PC-3 (cell line): Measurements from ENCODE around the gene COL3A1. TPM values are rescaled to one million over a fixed set of nuclear protein-coding genes. Genes with fewer than 3 reads are reported as not detected.

Experiments
- ATAC-seq: fragments of 200-7000 bp; cut with Tn5 transposase; 2 replicates; pipeline ENCODE4 v1.9.1; 2020; ENCODE audit warnings: mild to moderate bottlenecking, moderate library complexity
- BruUV-seq: library from RNA; stranded (reverse); fragments of 400-500 nt; replicated peaks from 2 replicates; lab custom pipeline; 2021; lab: Mats Ljungman, UMichigan
- CTCF ChIA-PET: fragments of 300-600 bp; sonication (Branson Sonifier 250); formaldehyde crosslinking; loops from one replicate; lab custom pipeline; 2022; ENCODE audit warnings: antibody characterized with exemption; lab: Charles Lee
- POLR2A ChIA-PET: fragments of 300-600 bp; sonication (Branson Sonifier 250); formaldehyde crosslinking; loops from one replicate; lab custom pipeline; 2022; ENCODE audit warnings: antibody characterized with exemption; ENCODE audit not compliant: unreplicated experiment; lab: Charles Lee
- DNase-seq: peaks from one replicate; pipeline ENCODE4 v3.0.0-alpha.2; 2015
- H2AFZ ChIP-seq: fragments of 300-600 bp; sonication (generic); 2 replicates; pipeline ENCODE4 v1.6.0; 2016; ENCODE audit warnings: antibody characterized with exemption, low read length
- H3F3A ChIP-seq: fragments of 300-600 bp; sonication (generic); one replicate; pipeline ENCODE4 v1.6.0; 2017; ENCODE audit warnings: antibody characterized with exemption, low read length, control low read depth, mild to moderate bottlenecking; ENCODE audit not compliant: unreplicated experiment
- H3K27ac ChIP-seq: fragments of 300-600 bp; sonication (generic); 2 replicates; pipeline ENCODE4 v1.5.1; 2016; ENCODE audit warnings: mild to moderate bottlenecking, low read length
- H3K27me3 ChIP-seq: fragments of 300-600 bp; sonication (generic); 2 replicates; pipeline ENCODE4 v1.6.1; 2016; ENCODE audit warnings: low read length, mixed read lengths
- H3K36me3 ChIP-seq: fragments of 300-600 bp; sonication (generic); 2 replicates; pipeline ENCODE4 v1.6.1; 2016; ENCODE audit warnings: low read depth, mixed run types, low read length, mixed read lengths
- H3K4me1 ChIP-seq: fragments of 300-600 bp; sonication (generic); 2 replicates; pipeline ENCODE4 v1.5.1; 2016; ENCODE audit warnings: low read length; ENCODE audit not compliant: insufficient read depth
- H3K4me2 ChIP-seq: fragments of 300-600 bp; sonication (generic); 2 replicates; pipeline ENCODE4 v1.6.0; 2016; ENCODE audit warnings: low read length
- H3K4me3 ChIP-seq: fragments of 300-600 bp; sonication (generic); 2 replicates; pipeline ENCODE4 v1.5.1; 2016; ENCODE audit warnings: mild to moderate bottlenecking, low read length, mixed read lengths
- H3K79me2 ChIP-seq: fragments of 300-600 bp; sonication (generic); 2 replicates; pipeline ENCODE4 v1.6.1; 2017; ENCODE audit warnings: low read length, mixed read lengths
- H3K9ac ChIP-seq: fragments of 300-600 bp; sonication (generic); 2 replicates; pipeline ENCODE4 v1.6.0; 2016; ENCODE audit warnings: mild to moderate bottlenecking, low read length
- H3K9me2 ChIP-seq: fragments of 300-600 bp; sonication (generic); replicated peaks from 2 replicates; pipeline ENCODE4 v1.6.1; 2016; ENCODE audit warnings: mixed run types, low read length, mixed read lengths
- H3K9me3 ChIP-seq: fragments of 300-600 bp; sonication (generic); 2 replicates; pipeline ENCODE4 v1.6.1; 2016; ENCODE audit warnings: low read length, mixed read lengths
- H4K20me1 ChIP-seq: fragments of 300-600 bp; sonication (generic); 2 replicates; pipeline ENCODE4 v1.6.1; 2016; ENCODE audit warnings: low read length, mixed read lengths
- CTCF ChIP-seq: fragments of 300-600 bp; sonication (generic); conservative IDR thresholded peaks from 2 replicates; pipeline ENCODE4 v1.5.1; 2017; ENCODE audit warnings: antibody characterized with exemption, low read depth, mild to moderate bottlenecking, low read length
- EZH2 ChIP-seq: fragments of 300-600 bp; sonication (generic); IDR thresholded peaks from one replicate; pipeline ENCODE4 v1.6.1; 2017; ENCODE audit warnings: antibody characterized with exemption, mild to moderate bottlenecking, low read length; ENCODE audit not compliant: unreplicated experiment
- EZH2phosphoT487 ChIP-seq: fragments of 300-600 bp; sonication (generic); IDR thresholded peaks from 2 replicates; pipeline ENCODE4 v1.6.1; 2018; ENCODE audit warnings: mild to moderate bottlenecking, antibody characterized with exemption, low read length, borderline replicate concordance
- intact Hi-C: fragments of 100-400 bp; cut with micrococcal nuclease; formaldehyde crosslinking; loops from 2 replicates; pipeline ENCODE4 v1.9.0; 2023
- total RNA-seq: library from RNA; depleted of rRNA; stranded (reverse); fragments of >200 nt; gene quantifications from 2 replicates; pipeline ENCODE4 v1.2.3, GENCODE V29; 2014

The COL3A1 gene
- total RNA-seq, 1 experiment from 2014 or later = 0.36 TPM

DNA sequence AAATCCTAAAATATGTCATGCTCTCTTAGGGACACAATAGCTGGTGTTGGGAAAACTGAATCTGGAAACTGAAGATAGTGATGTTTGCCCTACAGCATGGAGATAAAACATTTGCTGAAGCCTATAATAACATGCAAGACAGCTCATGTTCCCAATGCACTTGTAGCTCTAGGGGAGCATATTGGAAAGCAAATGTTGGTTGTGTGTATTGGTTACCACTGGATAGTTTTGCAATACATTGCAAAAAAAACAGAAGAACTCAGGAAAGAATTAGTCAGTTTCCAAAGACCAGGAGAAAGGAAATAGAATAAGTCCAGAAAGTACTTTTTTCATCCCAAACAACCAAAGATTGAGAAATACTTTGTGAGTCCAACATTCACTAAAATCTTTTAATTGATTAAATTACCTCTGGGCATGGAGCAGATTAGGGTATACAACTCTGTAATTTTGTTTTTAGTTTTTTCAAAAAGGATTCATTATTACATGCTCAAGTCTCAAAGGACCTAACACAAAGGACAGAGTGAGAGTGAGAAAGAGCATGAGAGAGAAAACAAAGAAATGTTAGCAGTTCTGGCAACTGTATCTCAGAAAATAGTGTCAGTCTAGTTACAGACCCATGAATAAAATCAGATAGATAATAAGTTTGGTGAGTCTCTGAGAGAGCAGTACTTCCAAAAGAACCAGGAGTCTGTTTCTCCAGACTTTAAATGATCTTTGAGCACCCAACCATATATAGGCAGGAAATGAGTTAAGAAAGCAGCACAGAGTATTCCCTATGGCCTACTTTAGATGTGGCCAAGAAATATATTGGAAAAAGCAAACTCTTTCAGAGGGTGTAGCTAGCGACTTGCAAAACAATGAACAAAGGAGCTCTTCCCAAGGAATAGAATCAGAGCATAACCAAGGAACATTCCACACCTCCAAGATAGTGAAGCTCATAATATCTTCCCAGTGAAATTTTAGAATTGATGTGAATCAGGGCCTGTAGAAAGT lies 36.6 kb upstream of the COL3A1 start:
- no peak overlapping the region for H3K27ac ChIP-seq
- no peaks in the 10 kb centered on the region for H4K20me1 ChIP-seq
- POLR2A ChIA-PET = no interaction called here
- H3K27me3 ChIP-seq = no peaks in the 10 kb centered on the region
- H3K9ac ChIP-seq = no peak overlapping the region
- H3K9me3 ChIP-seq = no peaks in the 10 kb centered on the region
- H3K4me3 ChIP-seq = no peak overlapping the region
- no peak overlapping the region for H2AFZ ChIP-seq
- intact Hi-C loops = no loop called here
- H3K4me2 ChIP-seq = no peak overlapping the region
- DNase-seq (peak; percentile 5), ATAC-seq (peak; percentile 31; the same call in 1 of the 2 replicates)
- no TSS peak for BruUV-seq
- TF ChIP-seq CTCF (no peak), EZH2phosphoT487 (no peak), EZH2 (no peak)
- CTCF ChIA-PET = no interaction called here
- H3K79me2 ChIP-seq = no peaks in the 10 kb centered on the region
- no peaks in the 10 kb centered on the region for H3K9me2 ChIP-seq
- no peaks in the 10 kb centered on the region for H3F3A ChIP-seq
- no peaks in the 10 kb centered on the region for H3K4me1 ChIP-seq
- no peaks in the 10 kb centered on the region for H3K36me3 ChIP-seq

DNA sequence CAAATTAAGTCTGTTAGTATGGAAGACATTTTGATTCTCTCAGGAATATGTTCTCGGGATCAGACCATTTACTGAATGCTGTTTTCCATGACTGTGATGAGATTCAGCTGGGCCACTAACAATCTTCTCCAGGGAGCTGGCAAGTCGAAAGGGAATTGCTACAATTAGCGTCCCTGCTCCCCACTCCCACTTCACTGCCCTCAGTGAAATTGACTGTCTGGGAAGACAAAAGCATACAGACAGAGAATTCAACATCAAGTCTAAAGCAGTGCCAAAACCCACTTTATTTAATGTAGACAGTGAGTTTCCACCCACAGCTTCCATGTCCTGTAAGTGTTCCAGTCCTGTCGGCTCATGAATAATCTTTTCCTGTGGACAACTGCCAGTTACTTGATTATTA lies 34.0 kb upstream of the COL3A1 start:
- Histone ChIP-seq H3K4me3 (no peak overlapping the region), H3K27me3 (no peaks in the 10 kb centered on the region), H3K36me3 (no peaks in the 10 kb centered on the region), H3K27ac (no peak overlapping the region), H3K9ac (no peak overlapping the region), H2AFZ (no peak overlapping the region), H3K4me1 (no peaks in the 10 kb centered on the region), H3K9me2 (no peaks in the 10 kb centered on the region), H3K9me3 (no peaks in the 10 kb centered on the region), H3K79me2 (no peaks in the 10 kb centered on the region), H3F3A (no peaks in the 10 kb centered on the region), H3K4me2 (no peak overlapping the region), H4K20me1 (no peaks in the 10 kb centered on the region)
- no TSS peak for BruUV-seq
- TF ChIP-seq EZH2 (no peak), CTCF (no peak), EZH2phosphoT487 (no peak)
- no peak for DNase-seq
- POLR2A ChIA-PET = no interaction called here
- ATAC-seq = no peak
- CTCF ChIA-PET = no interaction called here
- intact Hi-C loops = no loop called here

DNA sequence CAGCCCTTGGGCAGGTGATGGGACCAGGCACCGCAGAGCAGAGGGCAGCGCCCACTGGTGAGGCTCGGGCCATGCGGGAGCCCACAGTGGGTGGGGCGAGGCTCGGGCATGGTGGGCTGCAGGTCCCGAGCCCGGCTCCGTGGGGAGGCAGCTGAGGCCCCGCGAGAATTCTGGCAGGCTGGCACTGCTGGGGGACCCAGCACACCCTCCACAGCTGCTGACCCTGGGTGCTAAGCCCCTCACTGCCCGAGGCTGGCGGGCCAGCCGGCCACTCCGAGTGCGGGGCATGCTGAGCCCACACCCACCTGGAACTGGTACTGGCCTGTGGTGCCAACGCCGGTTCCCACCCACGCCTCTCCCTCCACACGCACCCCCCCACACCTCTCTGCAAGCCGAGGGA lies 29.7 kb upstream of the COL3A1 start:
- ChIA-PET POLR2A (no interaction called here), CTCF (no interaction called here)
- Histone ChIP-seq H4K20me1 (no peaks in the 10 kb centered on the region), H3F3A (no peaks in the 10 kb centered on the region), H3K9me2 (no peaks in the 10 kb centered on the region), H3K4me1 (no peaks in the 10 kb centered on the region), H3K36me3 (no peaks in the 10 kb centered on the region), H3K4me3 (no peak overlapping the region), H3K4me2 (no peak overlapping the region), H2AFZ (no peak overlapping the region), H3K27me3 (no peaks in the 10 kb centered on the region), H3K9me3 (no peaks in the 10 kb centered on the region), H3K79me2 (no peaks in the 10 kb centered on the region), H3K27ac (no peak overlapping the region), H3K9ac (no peak overlapping the region)
- BruUV-seq = no TSS peak
- ATAC-seq = no peak
- TF ChIP-seq EZH2 = no peak
- TF ChIP-seq EZH2phosphoT487 = no peak
- no peak for TF ChIP-seq CTCF
- no peak for DNase-seq
- intact Hi-C loops = no loop called here
